ENCODE data around the gene SLC7A9.
"Not testable (repeated sequence)": the region's sequence is repeated elsewhere in the genome, so short reads cannot be mapped to it uniquely, and the experiment has no call there.

SLC7A9 gene

DNA sequence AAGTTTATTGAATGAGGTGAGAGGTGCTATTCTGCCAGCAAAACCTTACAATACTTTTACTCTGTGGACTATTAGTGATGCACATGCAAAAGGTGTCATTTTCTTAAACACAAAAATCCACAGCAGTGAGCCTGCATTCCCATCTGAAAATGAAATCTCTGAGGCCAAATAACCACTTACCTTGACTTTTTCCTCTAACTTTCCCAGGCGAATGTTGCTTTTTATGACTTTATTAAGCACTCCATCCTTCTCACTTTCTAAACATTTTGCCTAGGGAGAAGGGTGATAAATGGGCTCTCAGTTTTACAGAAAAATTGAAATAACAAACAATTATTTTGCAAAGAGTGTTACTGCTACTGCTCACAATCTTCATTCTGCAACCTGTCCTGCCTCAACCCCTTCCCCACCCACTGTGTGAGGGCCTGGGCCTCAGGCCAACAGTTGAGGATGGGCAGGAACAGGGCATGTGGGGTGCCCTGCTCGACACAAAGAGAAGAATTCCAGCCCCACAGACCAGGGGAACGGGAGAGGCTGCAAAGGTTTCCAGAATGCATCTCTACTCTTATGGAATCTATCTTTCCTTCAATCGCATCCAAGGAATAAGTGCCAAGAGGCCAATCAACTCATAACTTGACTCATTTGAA is 18.1 kb upstream of the SLC7A9 start:
- H3K4me3 ChIP-seq (ENCODE audit: low read depth, low read length) = no peak overlapping the region
- DNase-seq (ENCODE audit: low read depth) = no peak

DNA sequence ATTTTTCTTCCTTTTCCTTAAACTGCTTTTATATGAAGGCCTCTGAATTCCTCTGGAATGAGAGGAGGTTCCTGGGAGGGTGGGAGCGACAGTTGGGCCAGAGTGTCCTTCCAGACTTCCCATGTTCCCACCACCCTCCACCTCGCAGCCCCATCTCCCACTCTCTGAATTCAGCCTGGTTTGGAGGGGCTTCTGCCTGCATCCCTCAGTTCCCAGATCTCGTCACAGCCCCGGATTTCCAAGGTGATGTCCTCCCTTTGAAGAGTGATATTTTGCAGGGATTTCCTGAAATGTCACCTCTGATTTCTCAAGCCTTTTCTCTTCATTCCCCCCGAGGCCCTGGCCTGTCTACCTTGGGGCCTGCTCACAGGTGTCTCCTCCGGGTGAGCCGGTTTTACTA is 16.7 kb upstream of the SLC7A9 start:
- DNase-seq (ENCODE audit: low read depth) = no peak
- H3K4me3 ChIP-seq (ENCODE audit: low read depth, low read length) = no peak overlapping the region

DNA sequence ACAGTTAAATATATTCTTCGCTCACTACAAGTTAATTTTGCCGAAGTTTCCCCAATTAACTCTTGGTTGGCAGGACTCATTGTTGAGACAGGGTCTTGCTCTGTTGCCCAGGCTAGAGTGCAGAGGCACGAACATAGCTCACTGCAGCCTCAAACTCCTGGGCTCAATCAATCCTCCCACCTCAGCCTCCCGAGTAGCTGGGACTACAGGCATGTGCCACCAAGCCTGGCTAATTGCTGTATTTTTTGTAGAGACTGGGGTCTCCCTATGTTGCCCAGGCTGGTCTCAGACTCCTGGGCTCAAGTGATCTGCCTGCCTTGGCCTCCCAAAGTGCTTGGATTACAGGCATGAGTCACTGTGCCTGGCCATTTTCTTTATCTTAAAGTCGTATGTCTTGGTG is 15.7 kb upstream of the SLC7A9 start:
- DNase-seq (ENCODE audit: low read depth); H3K4me3 ChIP-seq (ENCODE audit: low read depth, low read length): not testable (repeated sequence)

DNA sequence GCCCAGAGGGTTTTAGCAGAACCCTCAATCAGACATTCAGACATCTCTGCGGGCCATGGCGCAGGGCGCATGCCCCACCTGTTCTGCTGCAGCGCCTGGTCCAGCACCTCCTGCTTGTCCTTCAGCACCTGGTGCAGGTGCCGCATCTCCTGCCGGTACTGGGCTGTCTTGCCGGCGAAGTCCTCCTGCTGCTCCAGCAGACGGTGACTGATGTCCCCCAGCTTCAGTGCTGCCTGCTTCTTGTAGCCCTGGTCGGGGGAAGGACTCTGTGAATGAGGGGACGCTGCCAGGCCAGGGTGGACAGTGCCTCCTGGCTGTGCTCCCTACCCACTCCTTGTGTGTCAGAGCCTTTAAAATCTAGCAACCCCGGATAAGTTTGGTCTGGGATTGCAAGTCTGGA is 12.2 kb upstream of the SLC7A9 start:
- DNase-seq (ENCODE audit: low read depth) = no peak
- no peak overlapping the region for H3K4me3 ChIP-seq (ENCODE audit: low read depth, low read length)

DNA sequence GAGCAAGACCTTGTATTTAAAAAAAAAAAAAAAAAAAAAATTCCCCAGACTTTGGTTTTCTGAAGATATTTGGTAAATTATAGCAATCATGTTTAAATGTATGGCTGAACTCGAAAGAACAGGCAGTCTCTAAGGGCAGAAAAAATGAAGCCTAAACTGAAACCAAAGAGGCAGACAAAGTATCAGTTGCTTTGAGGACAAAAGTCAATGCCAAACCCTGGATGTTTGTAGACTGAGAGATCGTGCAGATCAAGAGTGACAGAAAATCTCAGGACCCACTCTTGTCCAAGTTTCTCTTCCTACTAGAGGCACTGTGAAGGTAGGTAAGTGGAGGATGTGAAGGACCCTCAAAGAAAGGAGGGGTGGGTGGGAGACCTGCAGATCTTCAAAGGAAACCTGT is 11.1 kb upstream of the SLC7A9 start:
- no peak overlapping the region for H3K4me3 ChIP-seq (ENCODE audit: low read depth, low read length)
- DNase-seq (ENCODE audit: low read depth) = no peak

DNA sequence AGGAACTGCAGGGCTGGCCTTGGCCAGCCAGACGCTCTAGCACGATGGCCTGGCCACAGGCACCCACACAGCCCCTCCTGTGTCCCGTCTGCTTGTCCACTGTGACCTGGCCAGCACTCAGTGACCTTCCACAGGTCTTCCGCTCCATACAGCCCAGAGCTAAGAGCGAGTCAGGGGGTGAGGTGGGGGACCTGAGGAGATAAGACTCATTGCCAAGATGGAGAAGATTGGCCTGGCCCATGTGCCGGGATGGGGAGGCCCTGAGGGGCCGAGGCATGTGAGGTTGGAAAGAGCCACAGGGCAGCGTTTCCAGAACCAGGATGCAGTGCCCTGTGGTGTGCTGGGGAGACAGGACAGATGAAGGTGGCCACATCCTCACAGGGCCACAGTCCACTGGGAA is 10.2 kb upstream of the SLC7A9 start:
- no peak for DNase-seq (ENCODE audit: low read depth)
- H3K4me3 ChIP-seq (ENCODE audit: low read depth, low read length) = no peak overlapping the region

DNA sequence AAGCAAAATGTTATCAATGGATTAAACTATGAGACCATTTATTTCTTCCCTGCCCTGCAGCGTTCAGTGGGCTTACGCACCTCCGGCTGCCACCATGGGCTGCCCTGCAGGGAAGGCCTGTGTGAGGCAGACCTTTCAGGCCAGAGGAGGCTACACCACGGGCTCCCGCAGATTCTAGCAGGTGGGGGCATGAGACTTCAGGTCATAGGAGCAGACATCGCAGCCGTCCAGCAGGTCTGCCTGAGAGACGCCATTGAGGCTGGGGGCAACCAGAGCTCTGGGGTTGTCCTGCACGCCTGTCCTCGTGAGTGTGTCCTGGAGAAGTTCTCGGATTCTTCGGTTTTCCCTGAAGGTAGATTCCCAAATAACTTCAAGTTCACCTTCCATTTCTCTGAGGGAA is 9.4 kb upstream of the SLC7A9 start:
- no peak for DNase-seq (ENCODE audit: low read depth)

DNA sequence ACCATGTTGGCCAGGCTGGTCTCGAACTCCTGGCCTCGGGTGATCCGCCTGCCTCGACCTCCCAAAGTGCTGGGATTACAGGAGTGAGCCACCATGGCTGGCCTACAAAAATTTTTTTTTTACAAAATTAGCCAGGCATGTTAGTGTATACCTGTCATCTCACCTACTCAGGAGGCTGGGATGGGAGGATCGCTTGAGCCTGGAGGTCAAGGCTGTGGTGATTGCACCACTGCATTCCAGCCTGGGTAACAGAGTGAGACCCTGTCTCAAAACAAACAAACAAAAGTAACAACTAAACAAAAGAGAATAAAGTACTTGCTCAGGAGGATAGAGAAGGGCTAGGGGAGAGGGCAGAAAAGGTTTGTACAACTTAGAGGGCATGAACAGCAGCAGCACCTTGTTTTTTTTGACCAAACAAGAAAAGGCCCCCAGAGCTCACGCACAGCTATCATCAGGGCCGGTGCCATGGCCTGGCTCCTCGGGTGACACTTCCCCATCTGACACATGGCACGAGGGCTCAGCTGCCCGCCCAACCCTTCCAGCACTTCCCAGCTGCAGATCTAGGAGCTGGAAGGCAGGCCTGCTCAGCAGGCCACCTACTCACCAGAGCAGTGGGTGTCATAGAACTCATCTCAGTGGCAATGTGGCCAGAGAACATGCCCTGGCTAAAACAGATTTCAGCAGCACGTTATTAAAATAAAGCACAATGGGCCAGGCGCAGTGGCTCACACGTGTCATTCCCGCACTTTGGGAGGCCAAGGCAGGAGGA is 8.6 kb upstream of the SLC7A9 start:
- no peak overlapping the region for H3K4me3 ChIP-seq (ENCODE audit: low read depth, low read length)
- DNase-seq (ENCODE audit: low read depth) = no peak

More for the DNA sequence above, 9.4 kb upstream of the SLC7A9 start:
- H3K4me3 ChIP-seq (ENCODE audit: low read depth, low read length) = no peak overlapping the region

DNA sequence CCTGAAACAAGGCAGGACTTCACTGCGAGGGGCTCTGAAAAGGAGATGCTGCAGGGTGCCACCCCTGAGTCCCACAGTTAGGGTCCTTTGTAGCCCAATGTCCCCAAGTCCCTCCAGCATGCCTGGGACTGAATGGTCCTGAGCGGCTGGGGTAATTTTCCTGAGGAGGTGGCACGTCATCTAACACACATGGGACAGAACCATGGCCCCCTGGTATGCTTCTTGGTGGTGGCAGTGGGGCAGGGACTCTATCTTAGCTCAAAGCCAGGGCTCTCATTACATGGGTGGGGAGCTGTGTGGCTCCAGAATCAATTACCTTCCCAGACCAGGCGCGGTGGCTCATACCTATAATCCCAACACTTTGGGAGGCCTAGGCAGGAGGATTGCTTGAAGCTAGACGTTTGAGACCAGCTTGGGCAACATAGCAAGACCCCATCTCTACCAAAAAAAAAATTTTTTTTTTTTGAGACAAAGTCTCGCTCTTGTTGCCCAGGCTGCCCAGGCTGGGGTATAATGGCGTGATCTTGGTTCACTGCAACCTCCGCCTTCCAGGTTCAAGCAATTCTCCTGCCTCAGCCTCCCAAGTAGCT is 7.9 kb upstream of the SLC7A9 start:
- no peak overlapping the region for H3K4me3 ChIP-seq (ENCODE audit: low read depth, low read length)

DNA sequence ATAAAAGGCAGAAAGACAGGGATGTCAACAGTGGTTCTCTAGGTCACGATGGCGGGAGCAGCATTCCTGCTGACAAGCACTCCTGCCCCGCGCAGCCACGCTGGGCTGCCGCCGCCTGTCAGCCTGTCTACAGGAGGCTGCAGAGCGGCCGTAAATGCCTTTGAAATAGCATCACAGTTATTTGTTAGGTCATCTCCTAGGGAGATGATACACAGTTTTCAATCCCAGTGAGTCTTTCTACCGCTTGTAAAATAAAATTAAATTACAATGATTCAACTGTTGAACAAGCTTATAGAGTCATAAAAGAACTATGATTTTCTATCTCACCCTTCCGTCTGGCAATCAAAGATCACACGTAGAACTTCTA is 7.3 kb upstream of the SLC7A9 start:
- H3K4me3 ChIP-seq (ENCODE audit: low read depth, low read length) = no peak overlapping the region
- DNase-seq (ENCODE audit: low read depth) = peak; percentile 24

More for the DNA sequence above, 7.9 kb upstream of the SLC7A9 start:
- DNase-seq (ENCODE audit: low read depth) = no peak

DNA sequence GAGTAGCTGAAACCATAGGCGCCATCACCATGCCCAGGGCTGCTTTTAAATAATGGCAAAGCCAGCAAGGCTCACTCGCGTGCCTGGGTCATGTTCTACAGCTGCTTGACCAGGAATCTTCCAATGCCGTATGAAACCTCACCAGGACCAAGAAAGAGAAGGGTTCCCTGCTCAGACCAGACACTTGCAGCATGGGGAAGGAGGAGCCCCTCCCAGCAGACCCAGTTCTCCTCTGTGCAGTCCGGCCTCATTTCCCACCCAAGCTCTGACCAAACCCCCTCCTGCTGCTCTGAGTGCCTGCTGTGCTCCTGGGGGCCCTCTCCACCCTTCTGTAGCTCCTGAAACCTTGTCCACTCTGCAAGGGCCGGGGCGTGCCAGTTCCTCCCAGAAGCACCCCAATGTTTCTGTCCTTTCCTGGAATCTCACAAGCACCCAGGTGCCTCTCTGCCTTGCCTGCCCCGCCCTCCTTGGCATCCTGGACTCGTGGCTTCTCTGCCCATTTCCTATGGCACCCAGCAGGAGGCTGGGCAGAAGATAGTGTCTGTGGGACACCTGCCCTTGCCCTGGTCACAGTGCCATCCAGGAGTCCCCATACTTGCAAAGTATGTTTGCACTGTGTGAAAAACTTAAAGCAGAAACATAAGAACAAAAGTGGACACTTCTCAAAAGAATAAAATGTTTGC is 6.8 kb upstream of the SLC7A9 start:
- no peak for DNase-seq (ENCODE audit: low read depth)
- H3K4me3 ChIP-seq (ENCODE audit: low read depth, low read length) = no peak overlapping the region

DNA sequence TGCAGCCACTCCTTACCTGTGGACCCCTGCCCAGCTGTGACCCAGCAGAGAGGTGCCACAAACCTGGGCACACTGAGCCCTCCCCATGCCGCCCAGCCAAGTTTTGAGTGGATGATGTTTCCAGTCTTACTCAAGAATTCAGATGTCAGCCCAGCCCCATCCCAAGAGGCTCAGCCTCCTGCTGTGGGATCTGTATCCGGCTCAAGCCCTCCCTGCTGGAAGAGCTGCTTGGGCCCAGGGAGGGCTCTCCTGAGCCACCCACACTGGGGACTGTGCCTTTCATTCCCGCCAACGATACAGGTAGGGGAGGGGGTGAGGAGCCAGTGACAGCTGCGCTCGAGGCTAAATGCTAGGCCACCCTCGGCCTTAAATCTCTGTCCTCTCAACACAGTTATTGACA is 5.9 kb upstream of the SLC7A9 start:
- no peak overlapping the region for H3K4me3 ChIP-seq (ENCODE audit: low read depth, low read length)
- DNase-seq (ENCODE audit: low read depth) = no peak

DNA sequence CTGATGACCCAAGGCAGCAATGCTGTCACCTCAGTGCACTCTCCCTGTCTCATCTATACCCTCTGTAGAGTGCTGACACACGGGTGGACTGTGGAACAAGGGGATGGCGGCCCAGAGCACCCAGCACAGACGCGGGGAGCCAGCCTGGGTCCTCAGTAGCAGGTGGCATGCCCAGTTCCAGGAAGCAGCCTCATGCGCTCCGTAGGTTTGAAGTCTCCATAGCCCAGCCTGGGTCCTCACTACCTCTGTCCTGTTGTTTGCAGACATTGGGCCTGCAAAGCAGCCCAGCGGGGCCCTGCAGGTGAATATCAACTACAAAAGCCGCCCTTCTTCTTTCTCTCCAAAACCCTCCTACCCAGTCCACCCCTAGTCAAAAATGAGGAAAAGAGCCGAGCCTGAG is 5.0 kb upstream of the SLC7A9 start:
- DNase-seq (ENCODE audit: low read depth) = no peak
- no peak overlapping the region for H3K4me3 ChIP-seq (ENCODE audit: low read depth, low read length)

DNA sequence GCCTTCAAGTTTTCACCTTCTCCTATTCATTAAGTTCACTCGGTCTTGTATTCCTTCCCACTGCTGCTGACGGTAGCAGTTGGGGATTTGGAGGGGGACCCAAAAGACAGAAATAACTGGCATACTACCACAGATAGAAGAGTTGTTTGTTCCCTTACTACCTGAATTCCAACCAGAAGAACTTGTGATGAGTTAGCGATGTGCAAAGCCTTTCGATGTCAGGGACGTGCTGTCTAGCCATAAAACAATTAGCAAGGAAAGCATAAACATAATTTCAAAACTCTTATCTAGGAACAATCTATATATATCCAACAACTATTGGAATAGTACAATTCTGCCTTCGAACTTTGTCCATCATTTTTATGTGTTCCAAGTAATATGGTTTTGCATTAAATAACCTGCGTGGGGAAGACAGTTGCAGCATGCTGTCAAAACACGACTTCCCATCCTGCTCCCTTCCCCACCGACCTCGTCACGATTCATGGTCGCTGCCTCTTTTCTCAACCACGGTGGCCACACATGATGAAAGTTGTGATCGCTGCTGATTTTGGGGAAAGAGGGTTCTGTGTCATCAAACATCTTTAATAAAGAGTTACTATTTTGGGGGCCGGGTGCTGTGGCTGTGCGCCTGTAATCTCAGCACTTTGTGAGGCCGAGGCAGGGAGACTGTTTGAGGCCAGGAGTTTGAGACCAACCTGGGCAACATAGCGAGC is 3.8 kb upstream of the SLC7A9 start:
- H3K4me3 ChIP-seq (ENCODE audit: low read depth, low read length) = no peak overlapping the region
- no peak for DNase-seq (ENCODE audit: low read depth)

DNA sequence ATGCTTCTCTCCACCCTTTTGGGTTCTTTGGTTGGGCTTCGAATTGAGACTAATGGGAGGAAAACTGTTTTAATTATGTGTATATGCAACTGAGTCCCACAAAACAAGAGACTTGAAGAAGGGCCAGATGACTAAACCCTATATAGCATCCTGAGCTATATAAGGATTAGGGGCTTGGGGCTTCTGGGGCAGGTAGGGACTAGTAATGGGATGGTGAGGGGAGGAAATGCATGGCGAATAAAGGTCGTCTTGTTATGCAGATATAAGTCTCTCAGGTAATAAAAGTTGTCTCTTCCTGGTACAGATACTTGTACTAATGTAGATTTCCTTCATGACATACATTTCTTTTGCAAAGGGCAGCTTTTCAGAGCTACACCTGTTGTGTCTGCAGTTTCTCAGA is 2.8 kb upstream of the SLC7A9 start:
- no peak overlapping the region for H3K4me3 ChIP-seq (ENCODE audit: low read depth, low read length)
- no peak for DNase-seq (ENCODE audit: low read depth)

DNA sequence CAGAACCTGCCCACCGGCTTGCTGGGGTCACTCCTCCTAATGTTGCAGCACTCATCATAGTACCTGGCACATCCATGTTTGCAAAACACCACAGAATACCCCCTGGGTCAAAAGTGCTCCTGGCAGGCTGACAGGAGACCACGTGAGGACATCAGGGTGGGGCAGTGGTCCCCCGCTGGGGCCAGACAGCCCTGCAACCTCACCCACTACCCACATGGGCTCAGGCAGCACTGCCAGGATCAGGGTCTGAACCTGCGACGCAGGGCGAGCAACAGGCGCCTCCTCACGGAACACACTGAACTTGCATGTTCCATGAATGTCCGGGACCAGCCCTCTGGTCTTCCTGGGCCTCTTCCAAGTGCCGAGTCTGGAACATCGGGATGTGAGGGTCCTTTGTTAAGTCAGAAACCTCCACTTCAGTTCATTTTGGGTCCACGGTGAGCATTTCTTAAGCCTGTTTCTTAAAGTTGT is 1.4 kb upstream of the SLC7A9 start:
- no peak overlapping the region for H3K4me3 ChIP-seq (ENCODE audit: low read depth, low read length)
- DNase-seq (ENCODE audit: low read depth) = no peak

DNA sequence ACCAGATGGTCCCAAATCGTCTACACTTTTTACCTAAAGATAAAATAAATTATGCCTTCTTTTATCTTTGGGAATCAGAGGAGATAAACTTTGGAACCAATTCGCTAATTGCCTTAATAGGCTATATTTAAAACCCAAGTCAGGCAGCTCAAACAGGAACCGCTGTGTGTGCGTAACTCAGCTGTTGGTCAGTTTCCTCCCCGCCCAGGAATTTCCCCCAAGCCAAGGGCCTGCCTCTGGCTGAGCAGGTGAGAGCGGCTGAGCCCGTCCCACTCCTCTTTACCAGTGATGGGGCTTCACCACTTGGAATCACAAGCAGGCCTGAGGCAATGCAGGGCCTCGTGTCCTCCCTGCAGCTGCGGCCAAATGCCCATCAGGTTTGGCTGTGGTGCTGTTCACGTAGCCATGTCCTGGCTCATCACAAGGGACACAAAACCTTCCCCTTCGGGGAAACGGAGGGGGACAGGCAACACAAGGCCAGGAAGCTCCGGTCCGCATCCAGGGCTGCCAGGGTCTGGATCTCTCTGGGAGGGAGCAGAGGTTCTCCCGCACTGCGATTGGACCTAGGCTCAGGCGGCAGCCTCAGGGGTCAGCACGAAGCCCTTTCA is 503 bp upstream of the SLC7A9 start:
- H3K4me3 ChIP-seq (ENCODE audit: low read depth, low read length) = no peak overlapping the region
- no peak for DNase-seq (ENCODE audit: low read depth)

DNA sequence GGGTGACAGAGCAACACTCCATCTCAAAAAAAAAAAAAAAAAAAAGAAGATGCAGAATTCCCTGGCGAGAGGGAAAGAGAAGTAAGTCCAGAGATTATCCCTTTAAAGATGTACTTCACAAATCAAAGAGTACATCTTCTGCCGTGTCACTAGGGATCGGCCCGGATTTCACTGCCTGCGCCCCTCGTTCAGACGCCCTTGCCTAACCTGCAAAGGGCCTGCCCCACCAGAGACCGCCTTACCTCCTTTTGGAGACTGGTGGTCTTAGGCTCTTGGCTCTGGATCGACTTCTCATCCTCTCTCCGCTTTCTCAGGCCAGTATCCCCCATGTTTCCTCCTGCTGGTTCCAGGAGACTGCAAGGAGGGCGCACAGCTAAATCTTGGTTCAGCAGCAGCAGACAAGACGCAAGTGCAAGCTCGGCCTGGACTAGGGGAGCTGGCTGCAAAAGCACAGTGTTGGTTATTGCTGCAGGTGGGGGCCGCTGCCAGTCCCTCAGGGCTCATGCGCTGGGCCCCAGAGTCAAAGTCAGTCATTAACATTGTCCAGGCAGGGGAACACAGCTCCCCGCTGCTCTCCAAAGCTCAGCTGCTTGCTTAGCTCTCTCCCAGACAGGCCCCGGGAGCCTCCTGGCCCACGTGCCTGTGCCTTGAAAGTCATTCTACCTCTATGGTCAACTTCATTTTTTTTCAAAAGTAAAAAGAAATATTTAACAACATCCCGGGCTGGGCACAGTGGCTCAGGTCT is 1.2 kb downstream of the SLC7A9 start:
- no peak for DNase-seq (ENCODE audit: low read depth)
- H3K4me3 ChIP-seq (ENCODE audit: low read depth, low read length) = no peak overlapping the region

DNA sequence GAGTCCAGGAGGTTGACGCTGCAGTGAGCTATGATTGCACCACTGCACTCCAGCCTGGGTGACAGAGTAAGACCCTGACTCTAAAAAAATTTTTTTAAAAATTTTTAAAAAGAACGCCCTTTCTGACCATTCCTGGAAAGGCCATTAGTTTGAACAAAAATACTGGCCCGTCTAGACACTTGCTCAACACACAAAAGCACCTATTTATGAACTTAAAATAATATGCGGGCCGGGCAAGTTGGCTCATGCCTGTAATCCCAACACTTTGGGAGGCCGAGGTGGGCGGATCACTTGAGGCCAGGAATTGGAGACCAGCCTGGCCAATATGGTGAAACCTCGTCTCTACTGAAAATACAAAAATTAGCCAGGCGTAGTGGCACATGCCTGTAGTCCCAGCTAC is 2.1 kb downstream of the SLC7A9 start:
- not testable (repeated sequence) for DNase-seq (ENCODE audit: low read depth); H3K4me3 ChIP-seq (ENCODE audit: low read depth, low read length)
